IMR-90 (cell line): ENCODE data around the gene OSBPL1A. TPM values are rescaled to one million over a fixed set of nuclear protein-coding genes. Genes with fewer than 3 reads are reported as not detected.
A peak's percentile ranks its signal among the peaks of the same experiment; 100 is the strongest.

ENCODE experiments used
- ATAC-seq: fragments of 200-7000 bp; cut with Tn5 transposase; 2 replicates; pipeline ENCODE4 v1.9.1; 2020; ENCODE audit warnings: low read depth, mild to moderate bottlenecking, moderate library complexity
- BruUV-seq: library from RNA; stranded (reverse); fragments of 400-500 nt; replicated peaks from 2 replicates; lab custom pipeline; 2021; lab: Mats Ljungman, UMichigan
- CTCF ChIA-PET: fragments of 300-600 bp; formaldehyde crosslinking; extraction: SDS; loops from one replicate; lab custom pipeline; 2021; ENCODE audit warnings: antibody characterized with exemption; lab: Yijun Ruan, JAX
- POLR2A ChIA-PET: fragments of 300-600 bp; sonication (Branson Sonifier 250); formaldehyde crosslinking; loops from one replicate; lab custom pipeline; 2022; ENCODE audit warnings: antibody characterized with exemption; ENCODE audit not compliant: unreplicated experiment; lab: Charles Lee
- DNase-seq: peaks from one replicate; pipeline ENCODE4 v3.0.0; 2013
- H2AFZ ChIP-seq: replicated peaks from 2 replicates; pipeline ENCODE3; 2013; ENCODE audit warnings: low read length, mild to moderate bottlenecking; ENCODE audit not compliant: poor library complexity
- H2AK5ac ChIP-seq: 2 replicates; pipeline ENCODE4 v1.6.1; 2013; ENCODE audit warnings: low read depth, low read length, inconsistent platforms
- H2AK9ac ChIP-seq: replicated peaks from 2 replicates; pipeline ENCODE3; 2013; ENCODE audit warnings: mild to moderate bottlenecking, low read depth, low read length, moderate library complexity; ENCODE audit not compliant: poor library complexity
- H2BK120ac ChIP-seq: 2 replicates; pipeline ENCODE4 v1.6.1; 2013; ENCODE audit warnings: low read depth, low read length, inconsistent platforms
- H2BK15ac ChIP-seq: 3 replicates; pipeline ENCODE4 v1.6.1; 2013; ENCODE audit warnings: low read depth, low read length, inconsistent platforms
- H2BK20ac ChIP-seq: 2 replicates; pipeline ENCODE4 v1.6.1; 2013; ENCODE audit warnings: low read depth, mild to moderate bottlenecking, inconsistent platforms, low read length, moderate library complexity
- H2BK5ac ChIP-seq: 2 replicates; pipeline ENCODE4 v1.6.1; 2013; ENCODE audit warnings: mild to moderate bottlenecking, low read depth, low read length, inconsistent platforms; ENCODE audit not compliant: poor library complexity, severe bottlenecking
- H3K14ac ChIP-seq: replicated peaks from 2 replicates; pipeline ENCODE4 v1.6.1; 2013; ENCODE audit warnings: low read depth, low read length, inconsistent platforms
- H3K18ac ChIP-seq: 2 replicates; pipeline ENCODE4 v1.6.1; 2013; ENCODE audit warnings: low read depth, low read length, control low read depth
- H3K23ac ChIP-seq: 2 replicates; pipeline ENCODE4 v1.6.1; 2013; ENCODE audit warnings: low read depth, low read length, inconsistent platforms
- H3K27ac ChIP-seq: 2 replicates; pipeline ENCODE4 v1.5.1; 2013; ENCODE audit warnings: mild to moderate bottlenecking, control low read depth, low read length; ENCODE audit not compliant: insufficient read depth
- H3K27me3 ChIP-seq: 2 replicates; pipeline ENCODE4 v1.6.1; 2013; ENCODE audit warnings: low read length; ENCODE audit not compliant: control insufficient read depth, insufficient read depth
- H3K36me3 ChIP-seq: 2 replicates; pipeline ENCODE4 v1.6.1; 2013; ENCODE audit warnings: low read length, mixed read lengths; ENCODE audit not compliant: control insufficient read depth, insufficient read depth
- H3K4ac ChIP-seq: 2 replicates; pipeline ENCODE4 v1.6.1; 2013; ENCODE audit warnings: low read depth, low read length, inconsistent platforms
- H3K4me1 ChIP-seq: 2 replicates; pipeline ENCODE4 v1.6.1; 2013; ENCODE audit warnings: low read length, mixed read lengths; ENCODE audit not compliant: control insufficient read depth, insufficient read depth
- H3K4me2 ChIP-seq: 2 replicates; pipeline ENCODE4 v1.6.1; 2013; ENCODE audit warnings: low read depth, mild to moderate bottlenecking, control low read depth, low read length, moderate library complexity
- H3K4me3 ChIP-seq: 2 replicates; pipeline ENCODE4 v1.5.1; 2013; ENCODE audit warnings: low read depth, mild to moderate bottlenecking, control low read depth, low read length, moderate library complexity; ENCODE audit not compliant: insufficient read depth
- H3K56ac ChIP-seq: 2 replicates; pipeline ENCODE4 v1.6.1; 2013; ENCODE audit warnings: low read length, inconsistent platforms; ENCODE audit not compliant: insufficient read depth; ENCODE audit errors: extremely low read depth
- H3K79me1 ChIP-seq, 2 experiments: 2 replicates each; pipeline ENCODE4 v1.6.1; 2013; ENCODE audit warnings: low read length in 2 of 2, inconsistent platforms in 1 of 2, low read depth in 1 of 2
- H3K9ac ChIP-seq: 2 replicates; pipeline ENCODE4 v1.6.1; 2013; ENCODE audit warnings: low read depth, low read length, control low read depth
- H3K9me1 ChIP-seq: 2 replicates; pipeline ENCODE4 v1.6.1; 2013; ENCODE audit warnings: low read length, inconsistent platforms; ENCODE audit not compliant: insufficient read depth
- H3K9me3 ChIP-seq: 2 replicates; pipeline ENCODE4 v1.6.1; 2013; ENCODE audit warnings: low read length; ENCODE audit not compliant: control insufficient read depth, insufficient read depth
- H4K20me1 ChIP-seq: 2 replicates; pipeline ENCODE4 v1.6.1; 2013; ENCODE audit warnings: low read length, inconsistent platforms; ENCODE audit not compliant: insufficient read depth
- H4K5ac ChIP-seq: 2 replicates; pipeline ENCODE4 v1.6.1; 2013; ENCODE audit warnings: mild to moderate bottlenecking, low read depth, low read length, control low read depth
- H4K8ac ChIP-seq, 2 experiments: 2 replicates each; pipeline ENCODE4 v1.6.1; 2013; ENCODE audit warnings: low read depth in 2 of 2, low read length in 2 of 2, control low read depth in 1 of 2, inconsistent platforms in 1 of 2
- H4K91ac ChIP-seq: 2 replicates; pipeline ENCODE4 v1.6.1; 2013; ENCODE audit warnings: low read depth, low read length, inconsistent platforms; ENCODE audit not compliant: insufficient read depth
- CEBPB ChIP-seq: IDR thresholded peaks from 2 replicates; pipeline ENCODE4 v1.6.1; 2012; ENCODE audit warnings: low read depth, low read length, improper control_type of control experiment
- CHD1 ChIP-seq: IDR thresholded peaks from 2 replicates; pipeline ENCODE4 v1.6.1; 2012; ENCODE audit warnings: low read depth, low read length, improper control_type of control experiment
- CTCF ChIP-seq: conservative IDR thresholded peaks from 2 replicates; pipeline ENCODE4 v1.5.1; 2012; ENCODE audit warnings: mild to moderate bottlenecking, low read depth, low read length, improper control_type of control experiment
- MAZ ChIP-seq: IDR thresholded peaks from 2 replicates; pipeline ENCODE4 v1.6.1; 2012; ENCODE audit warnings: low read depth, mild to moderate bottlenecking, low read length, improper control_type of control experiment, moderate library complexity, borderline replicate concordance
- RAD21 ChIP-seq: IDR thresholded peaks from 2 replicates; pipeline ENCODE4 v1.6.1; 2012; ENCODE audit warnings: low read length, improper control_type of control experiment
- SMC3 ChIP-seq: fragments of 150-350 bp; IDR thresholded peaks from 2 replicates; pipeline ENCODE4 v1.6.1; 2016; ENCODE audit warnings: low read depth, mild to moderate bottlenecking, antibody characterized with exemption, low read length, moderate library complexity
- USF2 ChIP-seq: fragments of 150-350 bp; IDR thresholded peaks from 2 replicates; pipeline ENCODE4 v1.6.1; 2017; ENCODE audit warnings: mild to moderate bottlenecking, antibody characterized with exemption, low read length, low read depth
- WGBS, 2 experiments: methylation state at CpG; one replicate each; pipeline versions ENCODE4 v1.1.5 to v1.1.7; 2013; ENCODE audit warnings: missing lambda C conversion rate in 2 of 2; ENCODE audit not compliant: insufficient read length in 1 of 2; ENCODE audit errors: extremely low coverage in 2 of 2; 5-methylcytosine and 5-hydroxymethylcytosine counted together
- dilution Hi-C: fragments of 300-500 bp; cut with HindIII; formaldehyde crosslinking; loops from one replicate; pipeline ENCODE4 v1.14.3; 2018; ENCODE audit warnings: low sequenced_read_pairs; ENCODE audit not compliant: unreplicated experiment
- in situ Hi-C: fragments of 300-500 bp; cut with MboI; formaldehyde crosslinking; loops from 3 replicates; pipeline ENCODE4 v1.14.3; 2019; ENCODE audit warnings: low sequenced_read_pairs, inconsistent platforms, mixed read lengths
- intact Hi-C: fragments of 100-400 bp; cut with micrococcal nuclease; formaldehyde crosslinking; loops from 2 replicates; pipeline ENCODE4 v1.10.0; 2022
- polyA plus RNA-seq, 3 experiments: library from polyadenylated mRNA; depleted of rRNA; stranded (reverse); fragments of >200 nt; gene quantifications; 2 replicates each; pipeline ENCODE4 v1.2.3, GENCODE V29; 2012; ENCODE audit warnings: low replicate concordance in 1 of 3
- total RNA-seq: library from RNA; depleted of rRNA; stranded (reverse); fragments of >200 nt; gene quantifications from 2 replicates; pipeline ENCODE4 v1.2.3, GENCODE V29; 2012

The OSBPL1A gene
- total and polyA plus RNA-seq, 2 of the 4 experiments (the other 2 are of a cell fraction), result 29.4 to 70.4 TPM

GRCh38 chr18:24271381-24272228 is 126.0 kb downstream of the OSBPL1A start:
- H3K36me3 ChIP-seq, result no peaks in the 10 kb centered on the region
- peak overlapping the region; percentile 66 for H3K9ac ChIP-seq
- no TSS peak for BruUV-seq
- H3K9me3 ChIP-seq, result no peaks in the 10 kb centered on the region
- H3K14ac ChIP-seq, result peak overlapping the region; percentile 10; the same call in 1 of the 2 replicates
- peaks cover 9% of the 10 kb centered on the region; the same call in 1 of the 2 replicates for H4K20me1 ChIP-seq
- H2AFZ ChIP-seq, result peak overlapping the region; percentile 95
- peak overlapping the region; percentile 1; the same call in 1 of the 2 replicates for H3K18ac ChIP-seq
- CTCF ChIA-PET, result no interaction called here
- H2BK5ac ChIP-seq, result peak overlapping the region; percentile 89
- no peak overlapping the region; the same call in 1 of the 2 replicates for H4K5ac ChIP-seq
- H2BK120ac ChIP-seq, result peak overlapping the region; percentile 65; the same call in 1 of the 2 replicates
- H3K4me1 ChIP-seq, result peaks cover 8% of the 10 kb centered on the region; the same call in 1 of the 2 replicates
- intact Hi-C loops (loop anchor here (1.0 to 5.0 kb wide), 2 partner anchors 51 to 95 kb away; no protein-coding TSS in a partner anchor), in situ Hi-C loops (no loop called here), dilution Hi-C loops (no loop called here)
- TF ChIP-seq MAZ, result peak; percentile 17; the same call in 1 of the 2 replicates
- TF ChIP-seq CEBPB, result no peak
- TF ChIP-seq RAD21, result peak; percentile 18; the same call in 1 of the 2 replicates
- TF ChIP-seq SMC3, result no peak
- TF ChIP-seq CHD1, result no peak
- peak; percentile 23; the same call in 1 of the 2 replicates for TF ChIP-seq CTCF
- TF ChIP-seq USF2, result no peak
- peaks cover 7% of the 10 kb centered on the region for H3K9me1 ChIP-seq
- peak overlapping the region; percentile 36; the same call in 1 of the 2 replicates for H4K91ac ChIP-seq
- ATAC-seq (peak; percentile 84), DNase-seq (peak; percentile 66)
- H2BK15ac ChIP-seq, result peak overlapping the region; percentile 55; the same call in 1 of the 3 replicates
- no peak overlapping the region for H2AK5ac ChIP-seq
- H3K4me3 ChIP-seq, result peak overlapping the region; percentile 92
- no peaks in the 10 kb centered on the region for H3K27me3 ChIP-seq
- H3K4me2 ChIP-seq, result peak overlapping the region; percentile 97
- WGBS, 2 experiments, result 0% methylated on average over 32 of the region's 96 CpGs; no CpG with 5 or more reads in 1 of the 2 experiments
- peak overlapping the region; percentile 19 to 27; a peak in 2 of 4 replicates for H4K8ac ChIP-seq
- POLR2A ChIA-PET, result no interaction called here
- peak overlapping the region; percentile 94 for H2AK9ac ChIP-seq
- H3K23ac ChIP-seq, result peak overlapping the region; percentile 74; the same call in 1 of the 2 replicates
- H2BK20ac ChIP-seq, result no peak overlapping the region
- H3K56ac ChIP-seq, result peak overlapping the region; percentile 55; the same call in 1 of the 2 replicates
- H3K79me1 ChIP-seq, result peaks cover 11 to 21% of the 10 kb centered on the region in 2 experiments; a peak in 3 of 4 replicates
- peak overlapping the region; percentile 62 for H3K4ac ChIP-seq
- H3K27ac ChIP-seq, result peak overlapping the region; percentile 74
